GM21619 (cell line): ENCODE measurements around the gene ADIG.
"Not testable (repeated sequence)": the region's sequence is repeated elsewhere in the genome, so short reads cannot be mapped to it uniquely, and the experiment has no call there.

Experiments used
- ATAC-seq: cut with Tn5 transposase; IDR thresholded peaks from one replicate; pipeline ENCODE4 v1.9.1; 2021; ENCODE audit not compliant: unreplicated experiment

Gene ADIG

GRCh38 chr20:38569747-38570525 is 11.1 kb upstream of the ADIG start:
- no peak for ATAC-seq

GRCh38 chr20:38573413-38573812 is 7.6 kb upstream of the ADIG start:
- ATAC-seq = no peak

- ATAC-seq = no peak
Observed at GRCh38 chr20:38579219-38579910, 1.6 kb upstream of the ADIG start.

- ATAC-seq = no peak
Observed at GRCh38 chr20:38579921-38580320, 1.1 kb upstream of the ADIG start.

- no peak for ATAC-seq
Observed at GRCh38 chr20:38581830-38582358, 897 bp downstream of the ADIG start.

- ATAC-seq = no peak
Observed at GRCh38 chr20:38583306-38583705, 2.3 kb downstream of the ADIG start.

GRCh38 chr20:38584099-38584763 is 3.2 kb downstream of the ADIG start:
- no peak for ATAC-seq

- no peak for ATAC-seq
Observed at GRCh38 chr20:38585404-38586180, 4.6 kb downstream of the ADIG start.

- no peak for ATAC-seq
Observed at GRCh38 chr20:38586181-38586525, 5.2 kb downstream of the ADIG start.

- no peak for ATAC-seq
Observed at GRCh38 chr20:38588303-38588702, 7.3 kb downstream of the ADIG start.

- ATAC-seq = no peak
Observed at GRCh38 chr20:38589351-38589750, 8.4 kb downstream of the ADIG start.

- ATAC-seq = no peak
Observed at GRCh38 chr20:38589967-38590675, 9.1 kb downstream of the ADIG start.

GRCh38 chr20:38590676-38591473 is 9.9 kb downstream of the ADIG start:
- no peak for ATAC-seq

GRCh38 chr20:38591474-38592410 is 10.7 kb downstream of the ADIG start:
- no peak for ATAC-seq

GRCh38 chr20:38592411-38592790 is 11.4 kb downstream of the ADIG start:
- ATAC-seq = not testable (repeated sequence)

GRCh38 chr20:38594281-38594680 is 13.3 kb downstream of the ADIG start:
- not testable (repeated sequence) for ATAC-seq

GRCh38 chr20:38595886-38596285 is 14.9 kb downstream of the ADIG start:
- ATAC-seq = not testable (repeated sequence)

- ATAC-seq = no peak
Observed at GRCh38 chr20:38599410-38599882, 18.4 kb downstream of the ADIG start.
